Caco-2 (cell line): ENCODE measurements around the gene ST8SIA3. TPM values are rescaled to one million over a fixed set of nuclear protein-coding genes. Genes with fewer than 3 reads are reported as not detected.
"Not testable (repeated sequence)": the region's sequence is repeated elsewhere in the genome, so short reads cannot be mapped to it uniquely, and the experiment has no call there.

ENCODE experiments used
- BruUV-seq: library from RNA; stranded (reverse); fragments of 400-500 nt; replicated peaks from 2 replicates; lab custom pipeline; 2021; lab: Mats Ljungman, UMichigan
- CTCF ChIA-PET: fragments of 300-600 bp; sonication (Branson Sonifier 250); formaldehyde crosslinking; loops from one replicate; lab custom pipeline; 2022; ENCODE audit warnings: antibody characterized with exemption; lab: Charles Lee
- POLR2A ChIA-PET: fragments of 300-600 bp; sonication (Branson Sonifier 250); formaldehyde crosslinking; loops from one replicate; lab custom pipeline; 2022; ENCODE audit warnings: antibody characterized with exemption; lab: Charles Lee
- DNase-seq, 2 experiments: peaks; one replicate each; pipeline versions ENCODE4 v3.0.0 to v3.0.0-alpha.2; 2020 to 2022
- H3K27me3 ChIP-seq: replicated peaks from 2 replicates; pipeline ENCODE4 v1.6.0; 2011; ENCODE audit warnings: low read length; ENCODE audit not compliant: control insufficient read depth, insufficient read depth
- H3K36me3 ChIP-seq: 2 replicates; pipeline ENCODE4 v1.5.1; 2011; ENCODE audit warnings: low read length; ENCODE audit not compliant: control insufficient read depth, insufficient read depth
- H3K4me1 ChIP-seq: fragments of 250-450 bp; sonication (Bioruptor Pico); 2 replicates; pipeline ENCODE4 v1.5.1; 2020; ENCODE audit warnings: mild to moderate bottlenecking
- H3K4me3 ChIP-seq: 2 replicates; pipeline ENCODE4 v1.5.1; 2011; ENCODE audit warnings: low read depth, mild to moderate bottlenecking, control low read depth, low read length
- H3K9me3 ChIP-seq: fragments of 250-450 bp; sonication (Bioruptor Pico); 2 replicates; pipeline ENCODE4 v1.5.1; 2020; ENCODE audit warnings: mild to moderate bottlenecking, moderate library complexity
- H3K27ac Mint-ChIP-seq: one replicate; pipeline ENCODE4 v1.8.0; 2022; ENCODE audit warnings: mixed read lengths; ENCODE audit not compliant: unreplicated experiment
- H3K27me3 Mint-ChIP-seq: one replicate; pipeline ENCODE4 v1.8.0; 2022; ENCODE audit warnings: mixed read lengths; ENCODE audit not compliant: insufficient read depth, unreplicated experiment
- H3K36me3 Mint-ChIP-seq: one replicate; pipeline ENCODE4 v1.8.0; 2022; ENCODE audit warnings: mild to moderate bottlenecking, mixed read lengths; ENCODE audit not compliant: insufficient read depth, unreplicated experiment
- H3K4me1 Mint-ChIP-seq: one replicate; pipeline ENCODE4 v1.8.0; 2022; ENCODE audit warnings: low read depth, mixed read lengths; ENCODE audit not compliant: unreplicated experiment
- H3K4me3 Mint-ChIP-seq: one replicate; pipeline ENCODE4 v1.8.0; 2022; ENCODE audit warnings: mild to moderate bottlenecking, moderate library complexity, mixed read lengths; ENCODE audit not compliant: unreplicated experiment
- H3K9me3 Mint-ChIP-seq: one replicate; pipeline ENCODE4 v1.8.0; 2022; ENCODE audit warnings: mixed read lengths; ENCODE audit not compliant: unreplicated experiment
- intact Hi-C: fragments of 100-400 bp; cut with micrococcal nuclease; formaldehyde crosslinking; loops from one replicate; pipeline ENCODE4 v1.10.0; 2022; ENCODE audit not compliant: unreplicated experiment
- total RNA-seq: library from RNA; stranded (reverse); gene quantifications from 2 replicates; pipeline ENCODE4 v1.2.3, GENCODE V29; 2022
- TF ChIP-seq, protein P1 (sequence below), 2 experiments: fragments of 200-600 bp in 1 of 2; IDR thresholded peaks; 1 replicate in 1 of 2; 2 replicates in 1 of 2; pipeline versions ENCODE4 v1.5.1 to v1.8.0; 2011 to 2022; ENCODE audit warnings: antibody characterized with exemption in 1 of 2, control low read depth in 1 of 2, inconsistent platforms in 1 of 2, low read depth in 1 of 2, low read length in 1 of 2, mild to moderate bottlenecking in 1 of 2, moderate library complexity in 1 of 2; ENCODE audit not compliant: insufficient read depth in 1 of 2, severe bottlenecking in 1 of 2, unreplicated experiment in 1 of 2

The ST8SIA3 gene
- total RNA-seq, 1 experiment from 2014 or later, result not detected

GRCh38 chr18:57389271-57389670, 36.9 kb downstream of the ST8SIA3 start:
- Mint-ChIP-seq H3K27ac (no peak overlapping the region), H3K4me1 (no peaks in the 10 kb centered on the region), H3K4me3 (no peak overlapping the region), H3K9me3 (peaks cover 12% of the 10 kb centered on the region), H3K27me3 (peaks cover 6% of the 10 kb centered on the region), H3K36me3 (no peaks in the 10 kb centered on the region)
- no peaks in the 10 kb centered on the region for H3K4me1 ChIP-seq
- TF ChIP-seq, protein P1, sequence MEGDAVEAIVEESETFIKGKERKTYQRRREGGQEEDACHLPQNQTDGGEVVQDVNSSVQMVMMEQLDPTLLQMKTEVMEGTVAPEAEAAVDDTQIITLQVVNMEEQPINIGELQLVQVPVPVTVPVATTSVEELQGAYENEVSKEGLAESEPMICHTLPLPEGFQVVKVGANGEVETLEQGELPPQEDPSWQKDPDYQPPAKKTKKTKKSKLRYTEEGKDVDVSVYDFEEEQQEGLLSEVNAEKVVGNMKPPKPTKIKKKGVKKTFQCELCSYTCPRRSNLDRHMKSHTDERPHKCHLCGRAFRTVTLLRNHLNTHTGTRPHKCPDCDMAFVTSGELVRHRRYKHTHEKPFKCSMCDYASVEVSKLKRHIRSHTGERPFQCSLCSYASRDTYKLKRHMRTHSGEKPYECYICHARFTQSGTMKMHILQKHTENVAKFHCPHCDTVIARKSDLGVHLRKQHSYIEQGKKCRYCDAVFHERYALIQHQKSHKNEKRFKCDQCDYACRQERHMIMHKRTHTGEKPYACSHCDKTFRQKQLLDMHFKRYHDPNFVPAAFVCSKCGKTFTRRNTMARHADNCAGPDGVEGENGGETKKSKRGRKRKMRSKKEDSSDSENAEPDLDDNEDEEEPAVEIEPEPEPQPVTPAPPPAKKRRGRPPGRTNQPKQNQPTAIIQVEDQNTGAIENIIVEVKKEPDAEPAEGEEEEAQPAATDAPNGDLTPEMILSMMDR (IDR thresholded peaks at IDR 0.05; ENCODE audit: insufficient read depth in 1 of 2, low read depth in 1 of 2, low read length in 1 of 2, severe bottlenecking in 1 of 2, unreplicated experiment in 1 of 2), result no peak
- intact Hi-C loops, result no loop called here
- H3K4me3 ChIP-seq, result no peak overlapping the region
- no peaks in the 10 kb centered on the region for H3K36me3 ChIP-seq
- no peak for DNase-seq
- BruUV-seq, result no TSS peak
- no peaks in the 10 kb centered on the region for H3K27me3 ChIP-seq
- ChIA-PET POLR2A (no interaction called here), CTCF (no interaction called here)
- no peaks in the 10 kb centered on the region for H3K9me3 ChIP-seq

DNA sequence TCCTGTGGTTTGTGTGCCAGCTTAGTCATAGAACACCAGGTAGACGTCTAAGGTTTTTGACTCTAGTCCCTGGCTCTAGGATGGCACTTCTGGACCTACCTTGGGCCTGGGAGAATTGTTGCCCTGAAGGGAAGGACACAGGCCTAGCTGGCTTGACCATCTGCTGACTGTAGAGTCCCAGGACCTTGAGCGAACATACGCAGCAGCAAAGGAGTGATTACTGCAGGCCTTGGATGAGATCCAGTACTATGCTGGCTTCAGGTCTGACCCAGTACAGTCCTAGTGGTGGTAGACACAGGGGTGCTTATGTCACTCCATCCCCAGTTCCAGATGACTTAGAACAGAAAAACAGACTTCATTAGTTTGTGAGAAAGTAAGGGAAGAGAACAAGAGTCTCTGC, 37.7 kb downstream of the ST8SIA3 start:
- TF ChIP-seq, protein P1 (IDR thresholded peaks at IDR 0.05; ENCODE audit: insufficient read depth in 1 of 2, low read depth in 1 of 2, low read length in 1 of 2, severe bottlenecking in 1 of 2, unreplicated experiment in 1 of 2), result no peak
- H3K4me3 Mint-ChIP-seq, result no peak overlapping the region
- H3K27me3 Mint-ChIP-seq, result peaks cover 6% of the 10 kb centered on the region
- H3K9me3 Mint-ChIP-seq, result peaks cover 12% of the 10 kb centered on the region
- BruUV-seq, result no TSS peak
- H3K27me3 ChIP-seq, result no peaks in the 10 kb centered on the region
- POLR2A ChIA-PET, result no interaction called here
- H3K36me3 ChIP-seq, result no peaks in the 10 kb centered on the region
- intact Hi-C loops, result no loop called here
- no peaks in the 10 kb centered on the region for H3K9me3 ChIP-seq
- no peak overlapping the region for H3K4me3 ChIP-seq
- no peaks in the 10 kb centered on the region for H3K4me1 Mint-ChIP-seq
- no peaks in the 10 kb centered on the region for H3K36me3 Mint-ChIP-seq
- CTCF ChIA-PET, result no interaction called here
- no peak for DNase-seq
- H3K27ac Mint-ChIP-seq, result no peak overlapping the region
- no peaks in the 10 kb centered on the region for H3K4me1 ChIP-seq

- H3K4me3 ChIP-seq, H3K36me3 Mint-ChIP-seq, H3K27ac Mint-ChIP-seq, intact Hi-C loops, H3K36me3 ChIP-seq, BruUV-seq, POLR2A ChIA-PET, H3K4me1 ChIP-seq, H3K4me1 Mint-ChIP-seq, H3K4me3 Mint-ChIP-seq, CTCF ChIA-PET, H3K27me3 ChIP-seq, H3K27me3 Mint-ChIP-seq, H3K9me3 ChIP-seq, DNase-seq: not testable (repeated sequence)
- peaks cover 12% of the 10 kb centered on the region for H3K9me3 Mint-ChIP-seq
Measured at GRCh38 chr18:57394749-57395148, 42.4 kb downstream of the ST8SIA3 start.

DNA sequence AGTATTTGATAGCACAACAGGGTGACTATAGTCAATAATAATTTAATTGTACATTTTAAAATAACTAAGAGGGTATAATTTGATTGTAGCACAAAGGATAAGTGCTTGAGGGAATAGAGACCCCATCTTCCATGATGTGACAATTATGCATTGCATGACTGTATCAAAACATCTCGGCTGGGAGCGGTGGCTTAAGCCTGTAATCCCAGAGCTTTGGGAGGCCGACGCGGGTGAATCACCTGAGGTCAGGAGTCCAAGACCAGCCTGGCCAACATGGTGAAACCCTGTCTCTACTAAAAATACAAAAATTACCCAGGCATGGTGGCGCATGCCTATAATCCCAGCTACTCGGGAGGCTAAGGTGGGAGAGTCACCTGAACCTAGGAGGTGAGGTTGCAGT, 44.5 kb downstream of the ST8SIA3 start:
- H3K27me3 ChIP-seq, H3K36me3 Mint-ChIP-seq, CTCF ChIA-PET, BruUV-seq, intact Hi-C loops, DNase-seq, H3K4me1 Mint-ChIP-seq, H3K4me3 Mint-ChIP-seq, H3K9me3 ChIP-seq, H3K36me3 ChIP-seq, H3K27me3 Mint-ChIP-seq, H3K4me1 ChIP-seq, H3K27ac Mint-ChIP-seq, POLR2A ChIA-PET, H3K4me3 ChIP-seq: not testable (repeated sequence)
- peaks cover 12% of the 10 kb centered on the region for H3K9me3 Mint-ChIP-seq
